ENCODE results near the gene SHC2. TPM values are rescaled to one million over a fixed set of nuclear protein-coding genes. Genes with fewer than 3 reads are reported as not detected.

SHC2 gene
- polyA plus RNA-seq, 1 donor = 48.2 TPM

- Histone ChIP-seq H3K4me3 (ENCODE audit: low read length) (no peak overlapping the region), H3K36me3 (ENCODE audit: control insufficient read depth, insufficient read depth, low read length) (no peaks in the 10 kb centered on the region), H3K27ac (ENCODE audit: low read length) (no peak overlapping the region), H3K27me3 (ENCODE audit: control insufficient read depth, insufficient read depth, low read length) (peaks cover 4% of the 10 kb centered on the region), H3K9me3 (ENCODE audit: control insufficient read depth, low read depth, low read length) (peaks cover 2% of the 10 kb centered on the region), H3K4me1 (ENCODE audit: control insufficient read depth, insufficient read depth, low read length) (no peaks in the 10 kb centered on the region)
- WGBS (ENCODE audit: insufficient coverage, low lambda C conversion rate) = no CpG with 5 or more reads among the region's 17 CpGs
- DNase-seq = no peak
Observed at GRCh38 chr19:374886-375235, 86.0 kb downstream of the SHC2 start.

DNA sequence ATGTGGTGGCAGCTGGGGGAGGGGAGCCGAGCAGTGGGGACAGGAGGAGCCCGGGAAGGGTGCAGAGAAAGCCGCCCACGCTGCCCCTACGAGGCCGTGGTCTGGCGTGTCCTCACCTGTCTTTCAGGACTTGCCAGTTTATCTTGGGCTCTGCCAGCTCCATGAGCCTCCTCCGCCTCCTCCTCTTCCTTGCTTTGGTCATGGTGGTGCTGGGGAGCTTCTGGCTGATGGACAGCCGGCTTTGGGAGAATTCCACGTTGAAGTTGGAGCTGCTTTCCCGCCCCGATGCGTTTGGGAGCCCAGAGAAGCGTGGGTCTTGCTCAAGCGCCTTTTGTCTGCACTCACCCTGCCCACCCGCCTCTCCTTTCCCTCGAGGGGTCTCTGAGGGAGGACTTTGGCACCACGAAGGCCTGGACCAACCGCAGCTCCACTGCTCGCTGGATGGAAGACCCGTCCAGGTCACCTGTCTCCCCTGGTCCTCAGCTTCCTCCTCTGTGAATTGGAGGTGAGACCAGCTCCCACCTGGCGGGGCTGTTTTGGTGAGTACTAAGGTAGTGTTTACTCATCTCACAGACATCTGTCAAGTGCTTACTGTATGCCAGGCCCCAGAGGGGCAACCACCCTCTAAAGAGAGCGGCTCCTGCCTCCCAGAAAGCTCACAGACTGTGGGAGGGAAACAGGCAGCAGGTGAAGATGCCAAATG, 86.5 kb downstream of the SHC2 start:
- Histone ChIP-seq H3K4me1 (ENCODE audit: control insufficient read depth, insufficient read depth, low read length) (no peaks in the 10 kb centered on the region), H3K27me3 (ENCODE audit: control insufficient read depth, insufficient read depth, low read length) (peaks cover 4% of the 10 kb centered on the region), H3K36me3 (ENCODE audit: control insufficient read depth, insufficient read depth, low read length) (no peaks in the 10 kb centered on the region), H3K4me3 (ENCODE audit: low read length) (no peak overlapping the region), H3K9me3 (ENCODE audit: control insufficient read depth, low read depth, low read length) (no peaks in the 10 kb centered on the region), H3K27ac (ENCODE audit: low read length) (no peak overlapping the region)
- DNase-seq = no peak
- whole genome bisulfite sequencing (ENCODE audit: insufficient coverage, low lambda C conversion rate) = no CpG with 5 or more reads among the region's 23 CpGs

DNA sequence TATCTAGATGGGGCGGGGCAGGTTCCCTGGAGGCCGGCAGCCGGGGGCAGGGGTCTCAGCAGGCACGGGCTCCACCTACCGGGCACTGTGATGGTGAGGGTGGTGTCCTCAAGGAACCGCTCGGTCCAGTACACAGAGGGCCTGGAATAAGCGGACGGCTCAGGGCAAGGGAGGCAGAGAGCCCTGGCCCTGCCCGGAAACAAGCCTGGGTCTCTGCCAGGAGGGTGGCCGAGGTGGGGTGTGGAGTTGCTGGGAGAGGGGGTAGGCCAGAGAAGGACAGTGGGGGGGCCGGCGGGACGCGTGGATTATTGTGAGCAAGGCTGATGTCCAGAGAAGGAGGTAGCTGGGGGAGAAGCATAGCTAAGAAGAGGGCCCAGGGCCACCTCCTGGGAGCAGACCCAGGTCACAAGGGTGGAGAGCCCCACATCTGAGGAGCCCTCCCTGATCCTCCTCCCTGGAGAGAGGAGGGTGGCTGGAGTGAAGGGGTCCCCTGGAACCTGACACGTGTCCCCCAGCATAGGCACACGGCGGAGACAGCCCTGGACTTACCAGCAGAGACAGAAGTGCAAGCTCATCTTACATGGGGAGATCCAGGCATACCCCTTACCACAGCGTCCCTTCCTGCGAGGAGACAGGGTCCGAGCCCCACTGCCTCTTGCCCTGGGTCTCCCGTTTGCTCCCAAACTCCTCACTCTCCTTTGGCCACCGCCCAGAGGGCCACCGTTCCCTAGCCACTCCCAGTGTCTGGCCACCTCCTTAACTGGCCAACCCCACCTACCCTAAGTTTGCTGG, 87.2 kb downstream of the SHC2 start:
- Histone ChIP-seq H3K27me3 (ENCODE audit: control insufficient read depth, insufficient read depth, low read length) (peaks cover 4% of the 10 kb centered on the region), H3K27ac (ENCODE audit: low read length) (no peak overlapping the region), H3K36me3 (ENCODE audit: control insufficient read depth, insufficient read depth, low read length) (no peaks in the 10 kb centered on the region), H3K4me3 (ENCODE audit: low read length) (no peak overlapping the region), H3K4me1 (ENCODE audit: control insufficient read depth, insufficient read depth, low read length) (no peaks in the 10 kb centered on the region), H3K9me3 (ENCODE audit: control insufficient read depth, low read depth, low read length) (no peaks in the 10 kb centered on the region)
- no CpG with 5 or more reads among the region's 24 CpGs for WGBS (ENCODE audit: insufficient coverage, low lambda C conversion rate)
- no peak for DNase-seq

GRCh38 chr19:372306-372890, 88.4 kb downstream of the SHC2 start:
- peak in 1 of 2 donors; percentile 23 for DNase-seq
- Histone ChIP-seq H3K27me3 (ENCODE audit: control insufficient read depth, insufficient read depth, low read length) (peaks cover 2% of the 10 kb centered on the region), H3K27ac (ENCODE audit: low read length) (no peak overlapping the region), H3K36me3 (ENCODE audit: control insufficient read depth, insufficient read depth, low read length) (no peaks in the 10 kb centered on the region), H3K4me3 (ENCODE audit: low read length) (no peak overlapping the region), H3K9me3 (ENCODE audit: control insufficient read depth, low read depth, low read length) (no peaks in the 10 kb centered on the region), H3K4me1 (ENCODE audit: control insufficient read depth, insufficient read depth, low read length) (no peaks in the 10 kb centered on the region)
- no CpG with 5 or more reads among the region's 14 CpGs for WGBS (ENCODE audit: insufficient coverage, low lambda C conversion rate)

DNA sequence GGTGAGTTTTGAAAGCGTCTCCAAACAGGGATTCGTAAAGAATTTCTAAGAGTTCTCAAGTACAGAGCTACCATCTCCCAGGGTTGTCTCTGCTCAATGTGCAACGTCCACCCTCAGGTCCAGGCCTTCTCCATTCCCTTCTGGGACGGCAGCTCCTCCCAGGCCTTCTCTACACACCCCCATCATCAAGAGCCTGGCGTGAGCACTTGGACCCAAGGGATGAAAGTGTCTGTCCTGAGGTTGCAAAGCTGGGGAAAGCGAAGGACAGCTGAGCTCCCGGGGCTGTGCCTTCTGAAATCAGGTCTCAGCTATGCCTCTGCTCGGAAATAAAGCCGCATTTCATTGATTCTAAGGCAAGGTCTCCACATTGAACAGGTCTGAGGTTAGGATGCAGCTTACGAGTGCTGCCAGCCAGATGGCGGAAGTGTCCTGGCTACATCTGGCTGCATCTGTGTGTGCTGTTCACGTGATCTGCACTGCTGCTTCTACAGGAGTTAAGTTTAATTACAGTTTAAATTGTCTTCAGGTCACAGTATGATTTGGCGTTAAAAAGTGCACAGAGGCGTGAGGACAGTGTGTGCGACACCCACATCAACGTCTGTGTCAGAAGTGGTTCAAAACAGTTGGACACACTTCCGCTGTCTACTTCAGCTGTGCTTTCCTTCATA, 89.2 kb downstream of the SHC2 start:
- no CpG with 5 or more reads among the region's 17 CpGs for WGBS (ENCODE audit: insufficient coverage, low lambda C conversion rate)
- no peaks in the 10 kb centered on the region for H3K9me3 ChIP-seq (ENCODE audit: control insufficient read depth, low read depth, low read length)
- H3K27me3 ChIP-seq (ENCODE audit: control insufficient read depth, insufficient read depth, low read length) = peaks cover 5% of the 10 kb centered on the region
- H3K27ac ChIP-seq (ENCODE audit: low read length) = no peak overlapping the region
- no peak overlapping the region for H3K4me3 ChIP-seq (ENCODE audit: low read length)
- no peaks in the 10 kb centered on the region for H3K4me1 ChIP-seq (ENCODE audit: control insufficient read depth, insufficient read depth, low read length)
- no peaks in the 10 kb centered on the region for H3K36me3 ChIP-seq (ENCODE audit: control insufficient read depth, insufficient read depth, low read length)
- no peak for DNase-seq

- H3K27ac ChIP-seq (ENCODE audit: low read length) = no peak overlapping the region
- H3K36me3 ChIP-seq (ENCODE audit: control insufficient read depth, insufficient read depth, low read length) = no peaks in the 10 kb centered on the region
- H3K4me3 ChIP-seq (ENCODE audit: low read length) = no peak overlapping the region
- no peaks in the 10 kb centered on the region for H3K4me1 ChIP-seq (ENCODE audit: control insufficient read depth, insufficient read depth, low read length)
- DNase-seq = no peak
- H3K9me3 ChIP-seq (ENCODE audit: control insufficient read depth, low read depth, low read length) = no peaks in the 10 kb centered on the region
- WGBS (ENCODE audit: insufficient coverage, low lambda C conversion rate) = no CpG with 5 or more reads among the region's 43 CpGs
- H3K27me3 ChIP-seq (ENCODE audit: control insufficient read depth, insufficient read depth, low read length) = peaks cover 5% of the 10 kb centered on the region
Observed at GRCh38 chr19:370641-371330, 90.0 kb downstream of the SHC2 start.

DNA sequence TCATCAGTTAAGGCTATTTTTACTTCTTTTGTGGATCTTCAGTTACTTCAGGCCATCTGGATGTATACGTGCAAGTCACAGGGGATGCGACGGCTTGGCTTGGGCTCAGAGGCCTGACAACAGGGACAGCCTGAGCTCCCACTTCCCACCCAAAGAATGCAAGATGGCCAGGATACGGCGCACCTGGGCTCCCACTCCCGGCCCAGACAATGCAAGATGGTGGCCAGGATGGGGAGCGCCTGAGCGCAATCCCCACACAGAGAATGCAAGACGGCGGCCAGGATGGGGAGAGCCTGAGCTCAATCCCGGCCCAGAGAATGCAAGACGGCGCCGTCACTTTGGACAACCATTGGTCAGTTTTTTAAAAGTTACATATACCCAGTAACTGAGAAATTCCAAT, 91.0 kb downstream of the SHC2 start:
- DNase-seq = no peak
- Histone ChIP-seq H3K36me3 (ENCODE audit: control insufficient read depth, insufficient read depth, low read length) (no peaks in the 10 kb centered on the region), H3K4me1 (ENCODE audit: control insufficient read depth, insufficient read depth, low read length) (no peaks in the 10 kb centered on the region), H3K4me3 (ENCODE audit: low read length) (no peak overlapping the region), H3K27ac (ENCODE audit: low read length) (no peak overlapping the region), H3K27me3 (ENCODE audit: control insufficient read depth, insufficient read depth, low read length) (peaks cover 5% of the 10 kb centered on the region), H3K9me3 (ENCODE audit: control insufficient read depth, low read depth, low read length) (no peaks in the 10 kb centered on the region)
- WGBS (ENCODE audit: insufficient coverage, low lambda C conversion rate) = no CpG with 5 or more reads among the region's 14 CpGs

- peaks cover 3% of the 10 kb centered on the region for H3K27me3 ChIP-seq (ENCODE audit: control insufficient read depth, insufficient read depth, low read length)
- WGBS (ENCODE audit: insufficient coverage, low lambda C conversion rate) = no CpG with 5 or more reads among the region's 13 CpGs
- DNase-seq = no peak
Observed at GRCh38 chr19:369256-369655, 91.6 kb downstream of the SHC2 start.

DNA sequence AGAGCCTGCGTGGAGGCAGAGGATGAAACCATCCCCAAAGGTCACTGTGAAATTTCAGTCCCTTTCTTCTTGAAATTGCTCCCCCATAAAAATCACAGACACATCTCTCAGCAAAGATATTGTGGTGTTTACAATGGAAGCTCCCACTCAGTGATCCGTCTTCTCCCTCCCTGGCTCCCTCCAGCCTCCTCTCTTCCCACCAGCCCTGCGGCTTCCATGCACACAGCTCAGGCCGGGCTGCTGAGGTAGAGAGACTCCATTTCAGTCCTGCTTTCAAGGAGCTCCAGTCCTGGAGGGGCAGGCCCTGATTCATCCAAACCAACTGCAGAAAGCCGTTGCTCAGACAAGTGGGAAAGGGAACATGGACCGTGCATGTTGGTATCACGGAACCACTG, 92.2 kb downstream of the SHC2 start:
- no peak for DNase-seq
- H3K4me3 ChIP-seq (ENCODE audit: low read length) = no peak overlapping the region
- H3K27ac ChIP-seq (ENCODE audit: low read length) = no peak overlapping the region
- WGBS (ENCODE audit: insufficient coverage, low lambda C conversion rate) = 92% methylated on average over 2 of the region's 7 CpGs
- H3K9me3 ChIP-seq (ENCODE audit: control insufficient read depth, low read depth, low read length) = no peaks in the 10 kb centered on the region
- no peaks in the 10 kb centered on the region for H3K4me1 ChIP-seq (ENCODE audit: control insufficient read depth, insufficient read depth, low read length)
- no peaks in the 10 kb centered on the region for H3K36me3 ChIP-seq (ENCODE audit: control insufficient read depth, insufficient read depth, low read length)
- peaks cover 3% of the 10 kb centered on the region for H3K27me3 ChIP-seq (ENCODE audit: control insufficient read depth, insufficient read depth, low read length)

More at GRCh38 chr19:369256-369655, 91.6 kb downstream of the SHC2 start:
- Histone ChIP-seq H3K36me3 (ENCODE audit: control insufficient read depth, insufficient read depth, low read length) (no peaks in the 10 kb centered on the region), H3K27ac (ENCODE audit: low read length) (no peak overlapping the region), H3K4me3 (ENCODE audit: low read length) (no peak overlapping the region), H3K4me1 (ENCODE audit: control insufficient read depth, insufficient read depth, low read length) (no peaks in the 10 kb centered on the region), H3K9me3 (ENCODE audit: control insufficient read depth, low read depth, low read length) (no peaks in the 10 kb centered on the region)
